Measurements from ENCODE around the gene ACAP3.

The ACAP3 gene

DNA sequence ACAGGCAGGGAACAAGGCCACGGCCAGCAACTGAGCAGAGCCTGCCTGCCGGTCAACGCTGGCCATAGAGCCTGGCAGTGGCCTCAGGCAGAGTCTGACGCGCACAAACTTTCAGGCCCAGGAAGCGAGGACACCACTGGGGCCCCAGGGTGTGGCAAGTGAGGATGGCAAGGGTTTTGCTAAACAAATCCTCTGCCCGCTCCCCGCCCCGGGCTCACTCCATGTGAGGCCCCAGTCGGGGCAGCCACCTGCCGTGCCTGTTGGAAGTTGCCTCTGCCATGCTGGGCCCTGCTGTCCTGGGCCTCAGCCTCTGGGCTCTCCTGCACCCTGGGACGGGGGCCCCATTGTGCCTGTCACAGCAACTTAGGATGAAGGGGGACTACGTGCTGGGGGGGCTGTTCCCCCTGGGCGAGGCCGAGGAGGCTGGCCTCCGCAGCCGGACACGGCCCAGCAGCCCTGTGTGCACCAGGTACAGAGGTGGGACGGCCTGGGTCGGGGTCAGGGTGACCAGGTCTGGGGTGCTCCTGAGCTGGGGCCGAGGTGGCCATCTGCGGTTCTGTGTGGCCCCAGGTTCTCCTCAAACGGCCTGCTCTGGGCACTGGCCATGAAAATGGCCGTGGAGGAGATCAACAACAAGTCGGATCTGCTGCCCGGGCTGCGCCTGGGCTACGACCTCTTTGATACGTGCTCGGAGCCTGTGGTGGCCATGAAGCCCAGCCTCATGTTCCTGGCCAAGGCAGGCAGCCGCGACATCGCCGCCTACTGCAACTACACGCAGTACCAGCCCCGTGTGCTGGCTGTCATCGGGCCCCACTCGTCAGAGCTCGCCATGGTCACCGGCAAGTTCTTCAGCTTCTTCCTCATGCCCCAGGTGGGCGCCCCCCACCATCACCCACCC, 23.6 kb upstream of the ACAP3 start, which contains the start of gene TAS1R3:
Gene TAS1R3, plus strand, starts transcription at position 213 of the 898 bp plus-strand sequence. Its CDS starts 66 bp downstream, at position 279.
- no peak within 1 kb of the TSS for H3K4me3 ChIP-seq (ENCODE audit: low read depth in 1 of 2, low read length in 1 of 2)
- no peaks in the 10 kb centered on the region for H3K27me3 ChIP-seq
- H3K27ac ChIP-seq = no peak within 1 kb of the TSS
- peaks cover 29% of the 10 kb centered on the region for H3K36me3 ChIP-seq
- H3K4me1 ChIP-seq (ENCODE audit: control insufficient read depth in 1 of 2, insufficient read depth in 1 of 2, low read depth in 1 of 2, low read length in 1 of 2) = peaks cover 3 to 7% of the 10 kb centered on the region in 2 experiments
- H3K9me3 ChIP-seq = no peaks in the 10 kb centered on the region
- TF ChIP-seq, protein P1, sequence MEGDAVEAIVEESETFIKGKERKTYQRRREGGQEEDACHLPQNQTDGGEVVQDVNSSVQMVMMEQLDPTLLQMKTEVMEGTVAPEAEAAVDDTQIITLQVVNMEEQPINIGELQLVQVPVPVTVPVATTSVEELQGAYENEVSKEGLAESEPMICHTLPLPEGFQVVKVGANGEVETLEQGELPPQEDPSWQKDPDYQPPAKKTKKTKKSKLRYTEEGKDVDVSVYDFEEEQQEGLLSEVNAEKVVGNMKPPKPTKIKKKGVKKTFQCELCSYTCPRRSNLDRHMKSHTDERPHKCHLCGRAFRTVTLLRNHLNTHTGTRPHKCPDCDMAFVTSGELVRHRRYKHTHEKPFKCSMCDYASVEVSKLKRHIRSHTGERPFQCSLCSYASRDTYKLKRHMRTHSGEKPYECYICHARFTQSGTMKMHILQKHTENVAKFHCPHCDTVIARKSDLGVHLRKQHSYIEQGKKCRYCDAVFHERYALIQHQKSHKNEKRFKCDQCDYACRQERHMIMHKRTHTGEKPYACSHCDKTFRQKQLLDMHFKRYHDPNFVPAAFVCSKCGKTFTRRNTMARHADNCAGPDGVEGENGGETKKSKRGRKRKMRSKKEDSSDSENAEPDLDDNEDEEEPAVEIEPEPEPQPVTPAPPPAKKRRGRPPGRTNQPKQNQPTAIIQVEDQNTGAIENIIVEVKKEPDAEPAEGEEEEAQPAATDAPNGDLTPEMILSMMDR (IDR thresholded peaks at IDR 0.05) = no peak

DNA sequence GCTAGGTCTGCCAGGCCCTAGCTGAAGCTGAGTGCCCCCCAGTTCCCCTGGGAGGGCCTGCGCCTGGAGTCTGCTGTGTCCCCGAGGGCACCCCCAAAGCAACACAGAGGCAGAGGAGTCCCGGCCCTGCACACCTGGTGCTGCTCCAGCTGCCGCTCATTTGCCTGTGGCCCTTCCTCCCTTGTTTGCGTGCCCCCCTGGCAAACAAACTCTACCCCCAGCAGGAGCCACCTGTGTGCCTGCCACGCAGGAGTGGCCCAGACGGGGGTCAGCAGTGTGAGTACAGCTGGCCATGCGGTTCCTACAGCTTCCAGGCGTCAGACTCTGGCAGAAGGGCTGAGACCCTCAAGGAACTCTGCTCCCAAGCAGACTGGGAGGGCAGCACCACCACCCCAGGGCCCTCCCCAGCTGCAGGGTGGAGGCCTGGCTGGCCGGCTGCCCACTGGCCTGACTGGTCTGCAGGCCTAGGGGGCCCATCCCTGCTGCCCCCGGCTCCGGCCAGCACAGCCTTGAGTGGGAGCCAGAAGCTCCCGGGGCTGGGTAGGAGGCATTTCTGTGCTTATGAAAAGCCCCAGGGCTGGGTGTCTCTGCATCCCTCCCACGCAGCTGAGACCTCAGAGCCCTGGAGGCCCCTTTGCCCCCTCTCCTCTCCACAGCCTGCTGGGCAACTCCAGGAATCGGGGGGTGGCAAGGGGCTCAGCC, 22.8 kb upstream of the ACAP3 start:
- Histone ChIP-seq H3K9me3 (no peaks in the 10 kb centered on the region), H3K27ac (no peak overlapping the region), H3K36me3 (peaks cover 30% of the 10 kb centered on the region), H3K27me3 (no peaks in the 10 kb centered on the region), H3K4me3 (ENCODE audit: low read depth in 1 of 2, low read length in 1 of 2) (no peak overlapping the region), H3K4me1 (ENCODE audit: control insufficient read depth in 1 of 2, insufficient read depth in 1 of 2, low read depth in 1 of 2, low read length in 1 of 2) (peaks cover 11 to 15% of the 10 kb centered on the region in 2 experiments)
- TF ChIP-seq, protein P1 (IDR thresholded peaks at IDR 0.05) = no peak

DNA sequence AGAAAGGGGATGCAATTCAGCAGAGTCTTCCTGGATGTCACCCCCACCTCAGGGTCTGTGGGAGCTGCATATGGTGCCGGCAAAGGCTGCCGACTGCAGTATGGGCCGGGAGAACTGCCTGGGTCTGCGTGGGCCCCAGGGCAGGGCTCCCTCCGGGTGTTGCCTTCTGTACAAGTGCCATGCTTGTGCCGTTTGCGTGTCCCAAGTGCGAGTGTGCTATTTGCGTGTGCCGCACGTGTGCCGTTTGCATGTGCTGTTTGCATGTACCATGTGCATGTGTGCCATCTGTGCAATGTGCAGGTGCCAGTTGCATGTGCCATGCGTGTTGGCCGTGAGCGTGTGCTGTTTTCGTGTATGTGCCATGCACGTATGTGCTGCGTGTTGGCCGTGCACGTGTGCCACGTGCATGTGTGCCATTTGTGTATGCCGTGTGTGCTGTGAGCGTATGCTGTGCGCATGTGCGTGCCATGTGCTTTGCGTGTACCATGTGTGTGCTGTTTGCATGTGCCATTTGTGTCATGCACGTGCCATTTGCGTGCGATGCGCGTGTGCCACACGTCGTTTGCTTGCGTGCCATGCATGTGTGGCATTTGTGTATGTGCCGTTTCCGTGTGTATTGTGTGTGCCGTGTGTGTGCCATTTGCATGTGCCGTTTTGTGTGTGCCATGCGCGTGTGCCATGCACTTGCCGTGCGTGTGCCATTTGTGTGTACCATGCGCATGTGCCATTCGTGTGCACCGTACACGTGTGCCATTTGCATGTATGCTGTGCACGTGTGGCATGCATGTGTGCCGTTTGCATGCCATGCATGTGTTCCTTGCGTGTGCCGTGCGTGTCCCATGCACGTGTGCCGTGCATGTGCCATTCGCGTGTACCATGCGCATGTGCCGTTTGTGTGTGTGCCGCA, 21.8 kb upstream of the ACAP3 start:
- H3K4me3 ChIP-seq (ENCODE audit: low read depth in 1 of 2, low read length in 1 of 2) = no peak overlapping the region

DNA sequence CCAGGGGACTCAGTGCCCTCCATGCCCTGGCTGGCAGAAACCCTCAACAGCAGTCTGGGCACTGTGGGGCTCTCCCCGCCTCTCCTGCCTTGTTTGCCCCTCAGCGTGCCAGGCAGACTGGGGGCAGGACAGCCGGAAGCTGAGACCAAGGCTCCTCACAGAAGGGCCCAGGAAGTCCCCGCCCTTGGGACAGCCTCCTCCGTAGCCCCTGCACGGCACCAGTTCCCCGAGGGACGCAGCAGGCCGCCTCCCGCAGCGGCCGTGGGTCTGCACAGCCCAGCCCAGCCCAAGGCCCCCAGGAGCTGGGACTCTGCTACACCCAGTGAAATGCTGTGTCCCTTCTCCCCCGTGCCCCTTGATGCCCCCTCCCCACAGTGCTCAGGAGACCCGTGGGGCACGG, 20.5 kb upstream of the ACAP3 start:
- TF ChIP-seq, protein P1 (IDR thresholded peaks at IDR 0.05) = no peak
- Histone ChIP-seq H3K36me3 (peaks cover 30% of the 10 kb centered on the region), H3K4me1 (ENCODE audit: control insufficient read depth in 1 of 2, insufficient read depth in 1 of 2, low read depth in 1 of 2, low read length in 1 of 2) (peaks cover 26 to 32% of the 10 kb centered on the region in 2 experiments), H3K9me3 (no peaks in the 10 kb centered on the region), H3K4me3 (ENCODE audit: low read depth in 1 of 2, low read length in 1 of 2) (no peak overlapping the region), H3K27ac (no peak overlapping the region), H3K27me3 (no peaks in the 10 kb centered on the region)

More for the DNA sequence above, 21.8 kb upstream of the ACAP3 start:
- H3K27me3 ChIP-seq = no peaks in the 10 kb centered on the region
- H3K4me1 ChIP-seq (ENCODE audit: control insufficient read depth in 1 of 2, insufficient read depth in 1 of 2, low read depth in 1 of 2, low read length in 1 of 2) = peaks cover 20 to 22% of the 10 kb centered on the region in 2 experiments
- TF ChIP-seq, protein P1 (IDR thresholded peaks at IDR 0.05) = no peak
- no peak overlapping the region for H3K27ac ChIP-seq
- H3K9me3 ChIP-seq = no peaks in the 10 kb centered on the region
- H3K36me3 ChIP-seq = peaks cover 30% of the 10 kb centered on the region

DNA sequence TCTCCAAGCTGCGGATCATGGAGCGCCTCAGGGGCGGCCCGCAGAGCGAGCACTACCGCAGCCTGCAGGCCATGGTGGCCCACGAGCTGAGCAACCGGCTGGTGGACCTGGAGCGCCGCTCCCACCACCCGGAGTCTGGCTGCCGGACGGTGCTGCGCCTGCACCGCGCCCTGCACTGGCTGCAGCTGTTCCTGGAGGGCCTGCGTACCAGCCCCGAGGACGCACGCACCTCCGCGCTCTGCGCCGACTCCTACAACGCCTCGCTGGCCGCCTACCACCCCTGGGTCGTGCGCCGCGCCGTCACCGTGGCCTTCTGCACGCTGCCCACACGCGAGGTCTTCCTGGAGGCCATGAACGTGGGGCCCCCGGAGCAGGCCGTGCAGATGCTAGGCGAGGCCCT, 19.6 kb upstream of the ACAP3 start:
- H3K4me1 ChIP-seq (ENCODE audit: control insufficient read depth in 1 of 2, insufficient read depth in 1 of 2, low read depth in 1 of 2, low read length in 1 of 2) = peaks cover 31 to 33% of the 10 kb centered on the region in 2 experiments
- H3K4me3 ChIP-seq (ENCODE audit: low read depth in 1 of 2, low read length in 1 of 2) = no peak overlapping the region
- no peaks in the 10 kb centered on the region for H3K27me3 ChIP-seq
- H3K9me3 ChIP-seq = no peaks in the 10 kb centered on the region
- no peak overlapping the region for H3K27ac ChIP-seq
- TF ChIP-seq, protein P1 (IDR thresholded peaks at IDR 0.05) = no peak
- peaks cover 30% of the 10 kb centered on the region for H3K36me3 ChIP-seq
